K562 (cell line): ENCODE measurements around the gene CDK14. TPM values are rescaled to one million over a fixed set of nuclear protein-coding genes. Genes with fewer than 3 reads are reported as not detected.

Experiments used
- ATAC-seq: fragments of 200-7000 bp; cut with Tn5 transposase; 3 replicates; pipeline ENCODE4 v1.9.1; 2020; ENCODE audit warnings: moderate library complexity
- BruUV-seq: library from RNA; stranded (reverse); fragments of 400-500 nt; replicated peaks from 2 replicates; lab custom pipeline; 2021; lab: Mats Ljungman, UMichigan
- CTCF ChIA-PET: fragments of 300-600 bp; formaldehyde crosslinking; extraction: SDS; loops from one replicate; lab custom pipeline; 2021; ENCODE audit warnings: low intra/inter-chr PET ratio; lab: Yijun Ruan, JAX
- POLR2A ChIA-PET: fragments of 300-600, 350-650 bp; sonication (Branson Sonifier 250); formaldehyde crosslinking; extraction: SDS; loops from one replicate; lab custom pipeline; 2021; ENCODE audit warnings: antibody characterized with exemption, inconsistent platforms; lab: Yijun Ruan, JAX
- DNase-seq, 4 experiments: peaks; one replicate each; pipeline versions ENCODE4 v3.0.0 to v3.0.0-alpha.2; 2011 to 2018; ENCODE audit warnings: low spot score in 3 of 4, mixed read lengths in 3 of 4; ENCODE audit errors: extremely low read depth in 1 of 4
- FAIRE-seq: peaks from 2 replicates; lab custom pipeline; 2011; peaks lifted over from hg19 to GRCh38; lab: Jason Lieb, UNC
- H2AFZ ChIP-seq: 2 replicates; pipeline ENCODE4 v1.6.0; 2011; ENCODE audit warnings: low read depth, low read length, control low read depth, inconsistent platforms
- H3K27ac ChIP-seq: fragments of 200-600 bp; 3 replicates; pipeline ENCODE4 v1.8.0; 2011; ENCODE audit warnings: low read depth, mild to moderate bottlenecking, control low read depth, inconsistent platforms, low read length, moderate library complexity, mixed read lengths; ENCODE audit errors: extremely low read depth
- H3K27me3 ChIP-seq, 2 experiments: fragments of 300-600 bp in 1 of 2; 2 replicates in 1 of 2; 3 replicates in 1 of 2; pipeline versions ENCODE4 v1.6.0 to v1.8.0; 2011; ENCODE audit warnings: inconsistent platforms in 2 of 2, low read length in 2 of 2, mild to moderate bottlenecking in 1 of 2, mixed read lengths in 1 of 2, moderate library complexity in 1 of 2; ENCODE audit not compliant: control insufficient read depth in 2 of 2, insufficient read depth in 2 of 2
- H3K36me3 ChIP-seq: fragments of 300-600 bp; 3 replicates; pipeline ENCODE4 v1.8.0; 2011; ENCODE audit warnings: mild to moderate bottlenecking, low read length, inconsistent platforms; ENCODE audit not compliant: control insufficient read depth, insufficient read depth
- H3K4me1 ChIP-seq, 2 experiments: fragments of 200-600 bp in 1 of 2; replicated peaks in 1 of 2; 2 replicates in 1 of 2; 3 replicates in 1 of 2; pipeline versions ENCODE4 v1.5.1 to v1.8.0; 2011; ENCODE audit warnings: inconsistent platforms in 2 of 2, low read length in 2 of 2, mild to moderate bottlenecking in 1 of 2, mixed read lengths in 1 of 2, moderate library complexity in 1 of 2; ENCODE audit not compliant: control insufficient read depth in 2 of 2, insufficient read depth in 2 of 2
- H3K4me2 ChIP-seq: 2 replicates; pipeline ENCODE4 v1.6.1; 2011; ENCODE audit warnings: low read length, control low read depth, inconsistent platforms, mixed read lengths; ENCODE audit not compliant: insufficient read depth
- H3K4me3 ChIP-seq: fragments of 200-600 bp; sonication (generic), shearing (Covaris generic); 2 replicates; pipeline ENCODE4 v1.5.1; 2016; ENCODE audit warnings: control low read depth, inconsistent platforms
- H3K79me2 ChIP-seq: fragments of 200-600 bp; 3 replicates; pipeline ENCODE4 v1.8.0; 2011; ENCODE audit warnings: low read length, inconsistent platforms; ENCODE audit not compliant: control insufficient read depth, insufficient read depth
- H3K9ac ChIP-seq, 2 experiments: 2 replicates each; pipeline versions ENCODE4 v1.6.0 to v1.6.1; 2011; ENCODE audit warnings: low read depth in 2 of 2, low read length in 2 of 2, control low read depth in 1 of 2, inconsistent platforms in 1 of 2, mild to moderate bottlenecking in 1 of 2, mixed read lengths in 1 of 2; ENCODE audit not compliant: insufficient read depth in 1 of 2
- H3K9me1 ChIP-seq: one replicate; pipeline ENCODE4 v1.6.0; 2011; ENCODE audit warnings: inconsistent platforms, mild to moderate bottlenecking, low read length, moderate library complexity; ENCODE audit not compliant: control insufficient read depth, insufficient read depth
- H3K9me3 ChIP-seq: replicated peaks from 2 replicates; pipeline ENCODE4 v1.5.1; 2011; ENCODE audit warnings: low read depth, low read length, inconsistent platforms; ENCODE audit not compliant: control insufficient read depth, insufficient read depth
- H4K20me1 ChIP-seq: replicated peaks from 2 replicates; pipeline ENCODE4 v1.6.1; 2011; ENCODE audit warnings: low read length, inconsistent platforms, mixed read lengths; ENCODE audit not compliant: control insufficient read depth, insufficient read depth
- CREM ChIP-seq: IDR thresholded peaks from 2 replicates; pipeline ENCODE4 v1.6.1; 2014; ENCODE audit warnings: antibody characterized with exemption, low read depth
- ERF ChIP-seq: fragments of 450-650 bp; formaldehyde crosslinking; IDR thresholded peaks from 2 replicates; pipeline ENCODE4 v1.4.0; 2020; ENCODE audit warnings: mild to moderate bottlenecking, mixed read lengths
- KHSRP ChIP-seq: fragments of 450-650 bp; IDR thresholded peaks from 2 replicates; pipeline ENCODE4 v1.6.1; 2017
- KLF1 ChIP-seq: fragments of 450-650 bp; IDR thresholded peaks from 2 replicates; pipeline ENCODE4 v1.6.1; 2016; ENCODE audit warnings: missing genetic modification characterization, missing compliant biosample characterization
- MAFG ChIP-seq: fragments of 450-650 bp; conservative IDR thresholded peaks from 2 replicates; pipeline ENCODE4 v1.6.1; 2016; ENCODE audit warnings: missing genetic modification characterization, missing compliant biosample characterization
- MAFK ChIP-seq: IDR thresholded peaks from 2 replicates; pipeline ENCODE4 v1.6.1; 2011; ENCODE audit warnings: low read length, improper control_type of control experiment
- MIER1 ChIP-seq: fragments of 450-650 bp; IDR thresholded peaks from 2 replicates; pipeline ENCODE4 v1.6.1; 2016; ENCODE audit warnings: antibody characterized with exemption, mild to moderate bottlenecking, low read depth
- NELFE ChIP-seq: IDR thresholded peaks from 2 replicates; pipeline ENCODE4 v1.6.1; 2011; ENCODE audit warnings: mild to moderate bottlenecking; ENCODE audit not compliant: insufficient read depth, insufficient read length
- POLR2AphosphoS5 ChIP-seq: IDR thresholded peaks from 2 replicates; pipeline ENCODE4 v1.6.1; 2011; ENCODE audit warnings: mild to moderate bottlenecking, low read depth, low read length, moderate library complexity; ENCODE audit not compliant: control insufficient read depth, insufficient read depth
- POLR2H ChIP-seq: IDR thresholded peaks from 2 replicates; pipeline ENCODE4 v1.6.1; 2016; ENCODE audit warnings: missing genetic modification characterization, low read depth, mild to moderate bottlenecking, control low read depth, missing compliant biosample characterization, moderate library complexity
- RFX7 ChIP-seq: fragments of 250-450 bp; sonication (Bioruptor Pico); IDR thresholded peaks from 2 replicates; pipeline ENCODE4 v1.5.1; 2021; ENCODE audit warnings: mild to moderate bottlenecking
- SMARCE1 ChIP-seq: fragments of 450-650 bp; IDR thresholded peaks from 2 replicates; pipeline ENCODE4 v1.7.1; 2016; ENCODE audit warnings: mild to moderate bottlenecking
- ZNF354B ChIP-seq: fragments of 250-450 bp; sonication (Bioruptor Pico); IDR thresholded peaks from 2 replicates; pipeline ENCODE4 v1.4.0; 2020
- ZNF780A ChIP-seq: fragments of 250-450 bp; sonication (Bioruptor Pico); IDR thresholded peaks from 2 replicates; pipeline ENCODE4 v1.5.0; 2021; ENCODE audit warnings: mild to moderate bottlenecking
- WGBS: fragments of 100-300 bp; shearing (Covaris generic); methylation state at CpG from one replicate; pipeline ENCODE4 v1.1.6; 2016; ENCODE audit warnings: low coverage, mixed read lengths; ENCODE audit not compliant: insufficient coverage; ENCODE audit errors: missing lambda C conversion rate; 5-methylcytosine and 5-hydroxymethylcytosine counted together
- in situ Hi-C: fragments of 300-500 bp; cut with MboI; formaldehyde crosslinking; loops from 4 replicates; pipeline ENCODE4 v1.15.0; 2018; ENCODE audit warnings: inconsistent platforms, mixed read lengths
- intact Hi-C: fragments of 100-400 bp; cut with micrococcal nuclease; formaldehyde crosslinking; loops from 2 replicates; pipeline ENCODE4 v1.14.2; 2022
- polyA plus RNA-seq, 8 experiments: library from polyadenylated mRNA; depleted of rRNA in 4 of 8; stranded (reverse) in 5 of 8; unstranded in 3 of 8; fragments of >200 nt; fragmentation: Nextera tagmentation in 2 of 8; fragmentation: Illumina TruSeq in 1 of 8; extraction: Ambion mirVana in 2 of 8; extraction: Trizol in 1 of 8; gene quantifications; 2 replicates each; pipeline versions ENCODE4 v1.2.1 to v1.2.3, GENCODE V29; 2011 to 2014; ENCODE audit warnings: inconsistent platforms in 1 of 8, missing spikeins in 1 of 8
- total RNA-seq, 7 experiments: library from RNA; depleted of rRNA in 6 of 7; stranded (reverse); fragments of >200 nt in 6 of 7; fragmentation: Illumina TruSeq in 2 of 7; extraction: Trizol in 2 of 7; gene quantifications; 2 replicates each; pipeline versions ENCODE4 v1.2.1 to v1.2.3, GENCODE V29; 2011 to 2021; ENCODE audit warnings: low replicate concordance in 1 of 7
- TF ChIP-seq, protein P1 (sequence below): fragments of 250-450 bp; sonication (Bioruptor Pico); IDR thresholded peaks from 2 replicates; pipeline ENCODE4 v1.8.0; 2021; ENCODE audit warnings: borderline replicate concordance, mild to moderate bottlenecking, moderate library complexity; ENCODE audit not compliant: poor library complexity, severe bottlenecking
- TF ChIP-seq, protein P2 (sequence below), 3 experiments: IDR thresholded peaks in 2 of 3; conservative IDR thresholded peaks in 1 of 3; 2 replicates each; pipeline ENCODE4 v1.5.1; 2011 to 2012; ENCODE audit warnings: low read length in 3 of 3, mild to moderate bottlenecking in 3 of 3, control low read depth in 2 of 3, improper control_type of control experiment in 1 of 3, inconsistent platforms in 1 of 3, low read depth in 1 of 3, mixed read lengths in 1 of 3, moderate library complexity in 1 of 3; ENCODE audit not compliant: insufficient read depth in 2 of 3
- TF ChIP-seq, protein P3 (sequence below): sonication (generic); formaldehyde crosslinking; IDR thresholded peaks from 2 replicates; pipeline ENCODE4 v1.8.1; 2023; ENCODE audit warnings: missing genetic modification reagents, mild to moderate bottlenecking, borderline replicate concordance

Gene CDK14
- total and polyA plus RNA-seq, 9 of the 15 experiments (the other 6 are each of a cell fraction or from before 2014, with no cell fraction given), result 0.03 to 0.91 (median 0.16) TPM

DNA sequence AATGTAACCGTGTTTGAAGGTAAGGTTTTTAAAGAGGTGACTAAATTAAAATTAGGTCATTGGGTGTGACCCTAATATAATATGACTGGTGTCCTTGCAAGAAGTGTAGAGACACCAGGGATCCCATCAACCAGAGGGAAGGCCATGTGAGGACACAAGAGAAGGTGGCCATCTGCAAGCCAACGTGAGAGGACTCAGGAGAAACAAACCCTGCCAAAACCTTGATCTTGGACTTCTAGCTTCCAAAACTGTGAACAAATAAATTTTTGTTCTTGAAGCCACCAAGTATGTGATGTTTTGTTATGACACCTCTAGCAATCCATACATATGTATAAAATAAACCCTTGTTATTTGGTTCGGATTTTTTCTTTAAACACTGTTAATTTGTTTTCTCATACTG lies 144.3 kb downstream of the CDK14 start (continued):
- TF ChIP-seq SMARCE1 (no peak), ZNF780A (no peak)
- TF ChIP-seq, protein P1, sequence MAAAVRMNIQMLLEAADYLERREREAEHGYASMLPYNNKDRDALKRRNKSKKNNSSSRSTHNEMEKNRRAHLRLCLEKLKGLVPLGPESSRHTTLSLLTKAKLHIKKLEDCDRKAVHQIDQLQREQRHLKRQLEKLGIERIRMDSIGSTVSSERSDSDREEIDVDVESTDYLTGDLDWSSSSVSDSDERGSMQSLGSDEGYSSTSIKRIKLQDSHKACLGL (CRISPR knock-in tag), result no peak

DNA sequence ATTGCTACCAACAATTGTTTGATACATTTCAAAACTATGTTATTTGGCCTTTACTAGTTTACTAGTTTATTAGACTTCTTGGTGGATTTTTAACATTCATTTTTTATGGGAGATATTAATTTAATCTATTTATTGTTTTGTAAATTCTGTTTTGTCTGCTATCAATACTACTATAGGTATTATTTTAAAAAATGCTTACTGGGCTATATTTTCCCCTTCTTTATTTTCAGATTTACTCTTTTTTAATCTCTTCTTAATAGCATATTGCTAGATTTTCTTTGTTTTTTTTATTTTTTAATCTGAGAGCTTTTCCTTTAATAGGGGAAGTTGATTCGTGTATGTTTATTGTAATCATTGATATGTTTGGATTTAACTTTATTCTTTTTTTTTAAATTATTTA lies 147.5 kb downstream of the CDK14 start:
- no peak for FAIRE-seq
- ChIA-PET POLR2A (no interaction called here), CTCF (no interaction called here)
- H3K9me3 ChIP-seq, result no peaks in the 10 kb centered on the region
- H3K27me3 ChIP-seq, result no peaks in the 10 kb centered on the region
- no peak overlapping the region for H3K9ac ChIP-seq
- H3K4me2 ChIP-seq, result no peak overlapping the region
- no TSS peak for BruUV-seq
- H3K4me3 ChIP-seq, result no peak overlapping the region
- intact Hi-C loops, result no loop called here
- H3K4me1 ChIP-seq, result no peaks in the 10 kb centered on the region
- H3K79me2 ChIP-seq, result no peaks in the 10 kb centered on the region
- WGBS, result 0% methylated on average over 1 of the region's 1 CpG
- H3K36me3 ChIP-seq, result no peaks in the 10 kb centered on the region
- in situ Hi-C loops, result no loop called here
- DNase-seq, result no peak
- no peaks in the 10 kb centered on the region for H4K20me1 ChIP-seq
- ATAC-seq, result no peak
- no peak overlapping the region for H2AFZ ChIP-seq
- H3K27ac ChIP-seq, result no peak overlapping the region
- no peaks in the 10 kb centered on the region for H3K9me1 ChIP-seq
- TF ChIP-seq KHSRP (no peak), RFX7 (no peak), POLR2H (tag) (no peak), ERF (CRISPR knock-in tag) (no peak), MIER1 (no peak), KLF1 (no peak), NELFE (no peak), CREM (no peak), ZNF354B (CRISPR knock-in tag) (no peak), POLR2AphosphoS5 (no peak), MAFK (peak; percentile 41; the same call in 1 of the 2 replicates), MAFG (peak; percentile 44; the same call in 1 of the 2 replicates)
- TF ChIP-seq, protein P2, sequence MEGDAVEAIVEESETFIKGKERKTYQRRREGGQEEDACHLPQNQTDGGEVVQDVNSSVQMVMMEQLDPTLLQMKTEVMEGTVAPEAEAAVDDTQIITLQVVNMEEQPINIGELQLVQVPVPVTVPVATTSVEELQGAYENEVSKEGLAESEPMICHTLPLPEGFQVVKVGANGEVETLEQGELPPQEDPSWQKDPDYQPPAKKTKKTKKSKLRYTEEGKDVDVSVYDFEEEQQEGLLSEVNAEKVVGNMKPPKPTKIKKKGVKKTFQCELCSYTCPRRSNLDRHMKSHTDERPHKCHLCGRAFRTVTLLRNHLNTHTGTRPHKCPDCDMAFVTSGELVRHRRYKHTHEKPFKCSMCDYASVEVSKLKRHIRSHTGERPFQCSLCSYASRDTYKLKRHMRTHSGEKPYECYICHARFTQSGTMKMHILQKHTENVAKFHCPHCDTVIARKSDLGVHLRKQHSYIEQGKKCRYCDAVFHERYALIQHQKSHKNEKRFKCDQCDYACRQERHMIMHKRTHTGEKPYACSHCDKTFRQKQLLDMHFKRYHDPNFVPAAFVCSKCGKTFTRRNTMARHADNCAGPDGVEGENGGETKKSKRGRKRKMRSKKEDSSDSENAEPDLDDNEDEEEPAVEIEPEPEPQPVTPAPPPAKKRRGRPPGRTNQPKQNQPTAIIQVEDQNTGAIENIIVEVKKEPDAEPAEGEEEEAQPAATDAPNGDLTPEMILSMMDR (IDR thresholded peaks at IDR 0.05 in 2 of 3, conservative IDR thresholded peaks at IDR 0.05 in 1 of 3; ENCODE audit: insufficient read depth in 2 of 3, low read depth in 1 of 3, low read length in 3 of 3), result no peak
- TF ChIP-seq, protein P3, sequence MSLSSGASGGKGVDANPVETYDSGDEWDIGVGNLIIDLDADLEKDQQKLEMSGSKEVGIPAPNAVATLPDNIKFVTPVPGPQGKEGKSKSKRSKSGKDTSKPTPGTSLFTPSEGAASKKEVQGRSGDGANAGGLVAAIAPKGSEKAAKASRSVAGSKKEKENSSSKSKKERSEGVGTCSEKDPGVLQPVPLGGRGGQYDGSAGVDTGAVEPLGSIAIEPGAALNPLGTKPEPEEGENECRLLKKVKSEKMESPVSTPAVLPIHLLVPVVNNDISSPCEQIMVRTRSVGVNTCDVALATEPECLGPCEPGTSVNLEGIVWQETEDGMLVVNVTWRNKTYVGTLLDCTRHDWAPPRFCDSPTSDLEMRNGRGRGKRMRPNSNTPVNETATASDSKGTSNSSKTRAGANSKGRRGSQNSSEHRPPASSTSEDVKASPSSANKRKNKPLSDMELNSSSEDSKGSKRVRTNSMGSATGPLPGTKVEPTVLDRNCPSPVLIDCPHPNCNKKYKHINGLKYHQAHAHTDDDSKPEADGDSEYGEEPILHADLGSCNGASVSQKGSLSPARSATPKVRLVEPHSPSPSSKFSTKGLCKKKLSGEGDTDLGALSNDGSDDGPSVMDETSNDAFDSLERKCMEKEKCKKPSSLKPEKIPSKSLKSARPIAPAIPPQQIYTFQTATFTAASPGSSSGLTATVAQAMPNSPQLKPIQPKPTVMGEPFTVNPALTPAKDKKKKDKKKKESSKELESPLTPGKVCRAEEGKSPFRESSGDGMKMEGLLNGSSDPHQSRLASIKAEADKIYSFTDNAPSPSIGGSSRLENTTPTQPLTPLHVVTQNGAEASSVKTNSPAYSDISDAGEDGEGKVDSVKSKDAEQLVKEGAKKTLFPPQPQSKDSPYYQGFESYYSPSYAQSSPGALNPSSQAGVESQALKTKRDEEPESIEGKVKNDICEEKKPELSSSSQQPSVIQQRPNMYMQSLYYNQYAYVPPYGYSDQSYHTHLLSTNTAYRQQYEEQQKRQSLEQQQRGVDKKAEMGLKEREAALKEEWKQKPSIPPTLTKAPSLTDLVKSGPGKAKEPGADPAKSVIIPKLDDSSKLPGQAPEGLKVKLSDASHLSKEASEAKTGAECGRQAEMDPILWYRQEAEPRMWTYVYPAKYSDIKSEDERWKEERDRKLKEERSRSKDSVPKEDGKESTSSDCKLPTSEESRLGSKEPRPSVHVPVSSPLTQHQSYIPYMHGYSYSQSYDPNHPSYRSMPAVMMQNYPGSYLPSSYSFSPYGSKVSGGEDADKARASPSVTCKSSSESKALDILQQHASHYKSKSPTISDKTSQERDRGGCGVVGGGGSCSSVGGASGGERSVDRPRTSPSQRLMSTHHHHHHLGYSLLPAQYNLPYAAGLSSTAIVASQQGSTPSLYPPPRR (CRISPR knock-in tag), result no peak
